Activated CD4-positive, alpha-beta T cell treated with anti-CD3 and anti-CD28 coated beads for 36 hours (primary cell): ENCODE measurements around the gene IL15RA. TPM values are rescaled to one million over a fixed set of nuclear protein-coding genes. Genes with fewer than 3 reads are reported as not detected.
"Not testable (repeated sequence)": the region's sequence is repeated elsewhere in the genome, so short reads cannot be mapped to it uniquely, and the experiment has no call there.

Experiments used
- ATAC-seq: fragments of 200-7000 bp; cut with Tn5 transposase; one replicate; pipeline ENCODE4 v1.10.0; 2021; ENCODE audit warnings: mild to moderate bottlenecking, moderate library complexity
- CTCF ChIA-PET: fragments of 350-600 bp; sonication (Branson Sonifier 250); formaldehyde crosslinking; loops from one replicate; lab custom pipeline; 2021; ENCODE audit warnings: antibody characterized with exemption; lab: Charles Lee
- POLR2A ChIA-PET: fragments of 350-600 bp; sonication (Branson Sonifier 250); formaldehyde crosslinking; loops from one replicate; lab custom pipeline; 2021; ENCODE audit warnings: antibody characterized with exemption, inconsistent platforms; lab: Charles Lee
- DNase-seq: peaks from one replicate; pipeline ENCODE4 v3.0.0-alpha.2; 2020
- H3K27ac Mint-ChIP-seq: one replicate; pipeline ENCODE4 v1.8.0; 2021; ENCODE audit warnings: mixed read lengths
- H3K27me3 Mint-ChIP-seq: one replicate; pipeline ENCODE4 v1.8.0; 2021; ENCODE audit warnings: mixed read lengths
- H3K36me3 Mint-ChIP-seq: one replicate; pipeline ENCODE4 v1.8.0; 2021; ENCODE audit warnings: low read depth, mixed read lengths
- H3K4me1 Mint-ChIP-seq: one replicate; pipeline ENCODE4 v1.8.0; 2021; ENCODE audit warnings: mixed read lengths
- H3K4me3 Mint-ChIP-seq: one replicate; pipeline ENCODE4 v1.8.0; 2021; ENCODE audit warnings: mild to moderate bottlenecking, moderate library complexity, mixed read lengths
- H3K9me3 Mint-ChIP-seq: one replicate; pipeline ENCODE4 v1.8.0; 2021; ENCODE audit warnings: low read depth, mixed read lengths
- intact Hi-C, 2 experiments: fragments of 100-400 bp; cut with DNase I in 1 of 2; cut with micrococcal nuclease in 1 of 2; formaldehyde crosslinking; loops; one replicate each; pipeline versions ENCODE4 v1.14.2 to v1.15.1; 2022 to 2024; cut with DNase I, micrococcal nuclease
- total RNA-seq, 2 experiments: library from RNA; stranded (reverse); gene quantifications; one replicate each; pipeline ENCODE4 v1.2.3, GENCODE V29; 2021

Gene IL15RA
- total RNA-seq, 2 experiments from 2014 or later = 19.7 to 22.1 TPM

- Mint-ChIP-seq H3K36me3 (peaks cover 2% of the 10 kb centered on the region), H3K27me3 (peaks cover 2% of the 10 kb centered on the region), H3K9me3 (peaks cover 8% of the 10 kb centered on the region), H3K4me3 (no peak overlapping the region), H3K4me1 (peaks cover 36% of the 10 kb centered on the region), H3K27ac (no peak overlapping the region)
- no peak for ATAC-seq
- intact Hi-C loops = no loop called here
- ChIA-PET CTCF (no interaction called here), POLR2A (no interaction called here)
- DNase-seq = no peak
Measured at GRCh38 chr10:6005856-6006395, 28.6 kb upstream of the IL15RA start.

GRCh38 chr10:6005161-6005804, 27.9 kb upstream of the IL15RA start:
- POLR2A ChIA-PET, intact Hi-C loops, H3K4me3 Mint-ChIP-seq, H3K36me3 Mint-ChIP-seq, H3K27ac Mint-ChIP-seq, H3K27me3 Mint-ChIP-seq, DNase-seq, ATAC-seq, H3K9me3 Mint-ChIP-seq, CTCF ChIA-PET: not testable (repeated sequence)
- H3K4me1 Mint-ChIP-seq = peaks cover 38% of the 10 kb centered on the region

GRCh38 chr10:6002809-6003510, 25.6 kb upstream of the IL15RA start:
- Mint-ChIP-seq H3K27ac (peak overlapping the region; percentile 26), H3K36me3 (no peaks in the 10 kb centered on the region), H3K4me3 (no peak overlapping the region), H3K27me3 (peaks cover 5% of the 10 kb centered on the region), H3K4me1 (peaks cover 25% of the 10 kb centered on the region), H3K9me3 (peaks cover 6% of the 10 kb centered on the region)
- CTCF ChIA-PET = interaction anchor here (0.6 kb wide), 1 partner anchor 33 kb away, joined by 4 read pairs; no protein-coding TSS in a partner anchor
- DNase-seq = peak; percentile 30
- intact Hi-C loops = no loop called here
- POLR2A ChIA-PET = interaction anchor here (0.6 kb wide), 2 partner anchors 15 to 48 kb away, joined by 3 to 5 read pairs; no protein-coding TSS in a partner anchor
- peak; percentile 78 for ATAC-seq

GRCh38 chr10:5999440-6000165, 22.3 kb upstream of the IL15RA start:
- no peaks in the 10 kb centered on the region for H3K36me3 Mint-ChIP-seq
- peaks cover 5% of the 10 kb centered on the region for H3K27me3 Mint-ChIP-seq
- H3K9me3 Mint-ChIP-seq = no peaks in the 10 kb centered on the region
- H3K4me3 Mint-ChIP-seq = no peak overlapping the region
- CTCF ChIA-PET = no interaction called here
- DNase-seq = no peak
- POLR2A ChIA-PET = no interaction called here
- intact Hi-C loops = no loop called here
- H3K4me1 Mint-ChIP-seq = peaks cover 25% of the 10 kb centered on the region
- H3K27ac Mint-ChIP-seq = no peak overlapping the region
- no peak for ATAC-seq

GRCh38 chr10:5996696-5997095, 19.4 kb upstream of the IL15RA start:
- ChIA-PET POLR2A (no interaction called here), CTCF (interaction anchor here (1.1 kb wide), 1 partner anchor 14 kb away, joined by 3 read pairs; no protein-coding TSS in a partner anchor)
- Mint-ChIP-seq H3K4me1 (peaks cover 9% of the 10 kb centered on the region), H3K27ac (no peak overlapping the region), H3K27me3 (peaks cover 7% of the 10 kb centered on the region), H3K4me3 (no peak overlapping the region), H3K36me3 (no peaks in the 10 kb centered on the region), H3K9me3 (peaks cover 9% of the 10 kb centered on the region)
- DNase-seq = no peak
- ATAC-seq = no peak
- intact Hi-C loops = no loop called here

- Mint-ChIP-seq H3K27ac (no peak overlapping the region), H3K4me3 (no peak overlapping the region)
Measured at GRCh38 chr10:5992398-5992797, 15.1 kb upstream of the IL15RA start.

GRCh38 chr10:5991708-5992107, 14.4 kb upstream of the IL15RA start:
- POLR2A ChIA-PET = no interaction called here

More at GRCh38 chr10:5992398-5992797, 15.1 kb upstream of the IL15RA start:
- DNase-seq (no peak), ATAC-seq (no peak)
- CTCF ChIA-PET = no interaction called here
- Mint-ChIP-seq H3K36me3 (no peaks in the 10 kb centered on the region), H3K4me1 (peaks cover 8% of the 10 kb centered on the region), H3K9me3 (peaks cover 15% of the 10 kb centered on the region), H3K27me3 (peaks cover 3% of the 10 kb centered on the region)
- POLR2A ChIA-PET = no interaction called here
- intact Hi-C loops = no loop called here

GRCh38 chr10:5989756-5990155, 12.4 kb upstream of the IL15RA start:
- Mint-ChIP-seq H3K9me3 (peaks cover 15% of the 10 kb centered on the region), H3K4me3 (no peak overlapping the region), H3K27ac (no peak overlapping the region), H3K36me3 (no peaks in the 10 kb centered on the region), H3K27me3 (peaks cover 5% of the 10 kb centered on the region), H3K4me1 (peaks cover 8% of the 10 kb centered on the region)
- CTCF ChIA-PET = no interaction called here
- DNase-seq (no peak), ATAC-seq (no peak)
- POLR2A ChIA-PET = no interaction called here
- intact Hi-C loops = no loop called here

More at GRCh38 chr10:5991708-5992107, 14.4 kb upstream of the IL15RA start:
- no peak for DNase-seq
- H3K27ac Mint-ChIP-seq = no peak overlapping the region
- H3K4me1 Mint-ChIP-seq = peaks cover 8% of the 10 kb centered on the region
- CTCF ChIA-PET = no interaction called here
- H3K9me3 Mint-ChIP-seq = peaks cover 15% of the 10 kb centered on the region
- no peak for ATAC-seq
- H3K27me3 Mint-ChIP-seq = peaks cover 6% of the 10 kb centered on the region
- intact Hi-C loops = no loop called here
- H3K36me3 Mint-ChIP-seq = no peaks in the 10 kb centered on the region
- no peak overlapping the region for H3K4me3 Mint-ChIP-seq

GRCh38 chr10:5988336-5988920, 11.1 kb upstream of the IL15RA start:
- H3K27ac Mint-ChIP-seq = no peak overlapping the region
- no peak overlapping the region for H3K4me3 Mint-ChIP-seq
- ChIA-PET POLR2A (interaction anchor here (0.7 kb wide), 1 partner anchor 15 kb away, joined by 3 read pairs; no protein-coding TSS in a partner anchor), CTCF (interaction anchor here (0.6 kb wide), 1 partner anchor 55 kb away, joined by 3 read pairs; no protein-coding TSS in a partner anchor)
- peaks cover 8% of the 10 kb centered on the region for H3K4me1 Mint-ChIP-seq
- H3K36me3 Mint-ChIP-seq = no peaks in the 10 kb centered on the region
- H3K9me3 Mint-ChIP-seq = peaks cover 13% of the 10 kb centered on the region
- DNase-seq (no peak), ATAC-seq (no peak)
- peaks cover 8% of the 10 kb centered on the region for H3K27me3 Mint-ChIP-seq
- intact Hi-C loops = no loop called here

- H3K4me3 Mint-ChIP-seq = no peak overlapping the region
- H3K36me3 Mint-ChIP-seq = no peaks in the 10 kb centered on the region
- no peak for DNase-seq
- intact Hi-C loops = no loop called here
- H3K9me3 Mint-ChIP-seq = peaks cover 13% of the 10 kb centered on the region
- H3K4me1 Mint-ChIP-seq = peaks cover 8% of the 10 kb centered on the region
- POLR2A ChIA-PET = interaction anchor here (0.7 kb wide), 1 partner anchor 16 kb away, joined by 3 read pairs; no protein-coding TSS in a partner anchor
- CTCF ChIA-PET = interaction anchor here (0.6 kb wide), 2 partner anchors 10 to 111 kb away, joined by 3 read pairs; partner anchors contain the start of gene IL15RA
- H3K27ac Mint-ChIP-seq = no peak overlapping the region
- peak; percentile 44 for ATAC-seq
- H3K27me3 Mint-ChIP-seq = peaks cover 6% of the 10 kb centered on the region
Measured at GRCh38 chr10:5987747-5988146, 10.4 kb upstream of the IL15RA start.

GRCh38 chr10:5985029-5985428, 7.7 kb upstream of the IL15RA start:
- H3K27me3 Mint-ChIP-seq = peaks cover 6% of the 10 kb centered on the region
- POLR2A ChIA-PET = no interaction called here
- no peaks in the 10 kb centered on the region for H3K9me3 Mint-ChIP-seq
- CTCF ChIA-PET = no interaction called here
- intact Hi-C loops = no loop called here
- H3K4me3 Mint-ChIP-seq = no peak overlapping the region
- no peaks in the 10 kb centered on the region for H3K36me3 Mint-ChIP-seq
- DNase-seq = no peak
- no peak overlapping the region for H3K27ac Mint-ChIP-seq
- H3K4me1 Mint-ChIP-seq = peaks cover 8% of the 10 kb centered on the region
- no peak for ATAC-seq
